HG03196 (cell line): ENCODE data around the gene TP63.
A peak's percentile ranks its signal among the peaks of the same experiment; 100 is the strongest.

Experiments used
- ATAC-seq: cut with Tn5 transposase; IDR thresholded peaks from one replicate; pipeline ENCODE4 v1.9.1; 2021; ENCODE audit not compliant: unreplicated experiment

The TP63 gene

DNA sequence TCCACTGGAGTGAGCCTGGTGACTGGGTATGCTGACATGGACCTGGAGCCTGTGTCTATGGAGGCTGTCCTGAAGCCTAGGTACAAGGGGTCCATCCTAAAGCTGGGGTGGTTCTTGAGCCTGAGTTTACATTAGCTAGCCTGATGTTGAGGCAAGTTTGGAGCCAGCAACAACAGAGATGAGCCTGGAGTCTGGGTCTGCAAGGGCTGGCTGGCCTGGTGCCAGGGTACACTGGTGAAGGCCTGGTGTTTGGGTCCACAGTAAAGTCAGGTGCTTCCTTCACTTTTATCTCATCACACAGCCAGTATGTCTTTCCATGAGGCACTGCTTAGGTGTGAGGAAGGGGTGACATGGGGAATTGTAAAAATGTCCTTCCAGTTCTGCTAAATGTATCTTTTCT lies 49.5 kb downstream of the TP63 start:
- ATAC-seq: no peak

- ATAC-seq: no peak
Observed at GRCh38 chr3:189683546-189684255, 52.5 kb downstream of the TP63 start.

GRCh38 chr3:189684317-189684716 lies 53.1 kb downstream of the TP63 start:
- no peak for ATAC-seq

DNA sequence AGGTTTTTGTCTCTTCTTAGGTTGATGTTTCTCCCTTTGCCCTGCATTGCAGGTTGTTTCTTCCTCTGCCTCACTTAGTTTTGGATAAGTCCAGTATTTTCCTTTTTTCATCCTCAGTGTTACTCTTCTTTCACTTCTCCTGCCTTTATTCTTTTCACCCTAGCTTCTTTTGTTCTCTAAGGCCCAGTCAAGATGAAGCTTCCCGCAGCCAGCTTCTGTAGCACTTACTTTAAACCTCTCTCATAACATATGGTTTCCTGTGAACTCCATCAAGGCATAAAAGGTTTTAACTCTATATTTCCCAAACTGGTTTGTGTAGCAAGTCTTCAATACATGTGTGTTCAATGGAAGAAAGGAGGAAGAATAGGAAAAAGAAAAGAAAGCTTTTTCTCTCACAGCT lies 54.1 kb downstream of the TP63 start:
- no peak for ATAC-seq

DNA sequence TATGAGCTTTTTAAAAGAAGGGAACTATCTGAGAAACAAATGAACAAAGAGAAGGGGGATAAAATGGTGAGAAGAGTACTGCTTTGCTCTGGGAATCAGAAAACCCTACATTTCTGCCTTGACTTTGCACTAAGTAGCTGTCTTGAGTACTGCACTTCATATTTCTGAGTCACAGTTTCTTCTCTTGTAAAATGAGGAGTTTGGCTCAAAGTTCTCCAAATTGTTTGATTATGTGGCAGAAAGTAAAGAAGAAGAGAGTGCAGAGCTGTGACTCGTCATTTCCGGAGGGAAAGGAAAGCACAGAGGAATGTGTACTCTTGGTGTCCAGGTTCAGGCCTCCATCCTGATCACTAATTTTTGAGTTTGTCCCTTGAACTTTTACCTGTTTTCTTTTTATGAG lies 54.7 kb downstream of the TP63 start:
- no peak for ATAC-seq

GRCh38 chr3:189687475-189687874 lies 56.3 kb downstream of the TP63 start:
- ATAC-seq: no peak

- no peak for ATAC-seq
Observed at GRCh38 chr3:189688262-189688661, 57.1 kb downstream of the TP63 start.

GRCh38 chr3:189689625-189690024 lies 58.4 kb downstream of the TP63 start:
- no peak for ATAC-seq

- no peak for ATAC-seq
Observed at GRCh38 chr3:189690237-189690636, 59.0 kb downstream of the TP63 start.

- no peak for ATAC-seq
Observed at GRCh38 chr3:189690672-189691071, 59.5 kb downstream of the TP63 start.

DNA sequence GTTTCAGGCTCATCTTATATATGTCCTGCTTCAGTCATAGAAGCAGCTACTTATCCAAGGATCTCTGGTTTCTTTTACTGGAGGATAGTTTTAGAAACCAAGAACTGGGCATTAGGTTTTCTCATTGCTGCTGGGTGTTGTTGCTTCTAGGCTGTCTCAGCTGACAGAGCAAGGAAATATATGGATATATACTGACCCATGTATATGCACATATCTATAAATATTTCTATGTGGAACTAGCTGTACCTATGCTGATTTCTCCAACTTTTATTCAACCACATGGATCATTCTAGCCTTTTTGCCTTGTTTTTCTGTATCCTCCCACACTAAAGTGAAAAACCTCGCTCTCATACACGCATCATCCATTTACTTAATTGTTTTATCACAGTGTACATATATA lies 64.2 kb downstream of the TP63 start:
- ATAC-seq: no peak

DNA sequence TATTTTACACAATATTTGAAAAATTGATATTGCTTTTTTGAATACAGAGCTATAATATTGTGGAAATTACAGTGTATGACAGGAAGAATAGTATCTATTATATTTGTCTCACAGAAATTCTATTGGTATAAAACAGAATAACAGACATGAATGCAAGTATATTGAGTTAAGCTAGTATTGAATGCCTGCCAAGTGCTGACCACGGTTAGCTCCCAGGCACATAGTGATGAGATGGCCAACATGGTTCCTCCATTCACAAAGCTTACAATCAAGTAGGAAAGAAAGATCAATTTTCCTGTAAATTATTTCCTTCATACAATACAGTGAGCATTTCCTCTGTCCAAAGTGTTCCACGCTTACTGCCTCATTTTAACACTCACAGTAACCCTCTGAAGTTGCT lies 67.6 kb downstream of the TP63 start:
- ATAC-seq: no peak

DNA sequence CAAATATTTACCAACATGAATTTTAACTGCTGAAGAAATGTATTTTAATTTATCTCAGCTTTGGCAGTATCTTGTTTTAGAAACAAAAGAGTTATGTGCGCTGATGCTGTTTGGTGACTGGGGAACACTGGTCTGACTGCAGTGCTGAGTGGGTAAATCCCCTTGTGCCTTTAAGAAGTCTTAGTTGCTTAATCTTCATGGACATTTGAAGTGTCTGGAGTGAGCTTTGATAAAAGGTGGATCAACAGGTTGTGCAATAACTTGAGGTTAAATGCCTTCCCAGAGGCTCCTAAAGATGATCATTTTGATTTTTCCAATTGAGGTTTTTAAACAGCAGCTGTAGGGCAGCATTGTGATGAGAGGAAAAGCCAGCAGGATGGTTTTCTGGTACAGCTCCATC lies 68.7 kb downstream of the TP63 start:
- ATAC-seq: no peak

DNA sequence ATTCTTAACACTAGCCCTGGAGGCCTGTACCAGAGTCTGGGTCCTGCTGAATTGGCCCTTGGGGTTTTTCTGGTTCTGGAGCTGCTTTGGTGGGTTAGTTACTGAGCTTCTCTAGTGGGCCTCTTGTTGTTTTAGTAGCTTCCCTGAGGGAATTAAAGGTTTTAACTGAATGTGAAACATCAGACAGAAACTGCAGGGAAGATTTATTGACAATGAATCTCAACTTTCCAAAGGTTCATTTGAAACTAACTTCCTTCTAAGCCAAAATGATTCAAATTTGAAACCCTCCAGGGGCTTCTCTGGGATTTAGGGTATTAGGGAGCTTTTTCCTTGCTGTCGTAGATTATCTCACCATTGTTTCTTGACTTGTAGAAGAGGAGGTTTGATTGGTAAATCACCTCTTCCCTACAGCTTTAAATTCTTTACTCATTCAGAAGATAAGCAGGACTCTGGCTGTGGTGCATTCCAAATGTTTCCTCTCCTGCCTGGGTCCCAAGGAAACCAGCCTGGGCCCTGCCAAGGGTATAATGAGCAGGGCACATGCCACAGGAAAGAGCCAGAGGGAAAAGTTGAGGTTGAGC lies 71.0 kb downstream of the TP63 start:
- ATAC-seq: no peak

- ATAC-seq: no peak
Observed at GRCh38 chr3:189703865-189704264, 72.7 kb downstream of the TP63 start.

GRCh38 chr3:189708375-189708774 lies 77.2 kb downstream of the TP63 start:
- no peak for ATAC-seq

DNA sequence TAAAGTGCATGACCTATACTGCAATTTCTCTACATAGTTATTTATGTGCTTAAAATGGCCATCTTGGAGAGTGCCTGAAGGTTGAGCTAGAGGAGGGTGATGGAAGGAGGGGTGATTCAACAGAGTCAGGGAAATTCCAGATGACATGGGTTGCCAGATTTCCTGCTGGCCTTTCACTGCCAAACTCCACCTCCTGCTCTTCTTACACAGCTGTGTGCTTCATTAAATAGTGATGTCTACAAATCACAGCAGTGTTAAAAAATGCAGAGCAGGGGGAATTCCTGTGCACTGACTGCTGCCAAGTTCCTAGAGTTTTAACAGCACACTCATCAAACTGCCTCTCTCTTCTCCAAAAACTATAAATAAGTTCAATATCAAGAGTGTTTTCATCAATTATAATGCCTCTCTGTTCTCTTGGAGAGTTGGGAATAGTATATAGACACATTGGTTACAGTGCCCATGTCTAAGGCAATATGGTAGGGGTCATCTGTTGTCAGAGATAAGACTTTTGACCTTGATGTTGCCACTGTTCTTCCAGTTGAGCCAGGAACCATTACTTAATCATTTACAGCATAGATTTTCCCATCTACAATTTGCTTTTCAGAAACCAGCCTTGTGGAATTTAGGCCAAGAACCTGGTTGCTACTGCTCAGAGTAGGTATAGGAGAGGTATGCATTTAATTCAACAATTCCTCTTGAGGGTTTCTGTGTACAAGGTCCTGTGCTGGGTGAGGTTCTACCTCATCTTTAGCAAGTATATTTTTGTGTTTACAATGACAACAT lies 79.6 kb downstream of the TP63 start:
- ATAC-seq: no peak

DNA sequence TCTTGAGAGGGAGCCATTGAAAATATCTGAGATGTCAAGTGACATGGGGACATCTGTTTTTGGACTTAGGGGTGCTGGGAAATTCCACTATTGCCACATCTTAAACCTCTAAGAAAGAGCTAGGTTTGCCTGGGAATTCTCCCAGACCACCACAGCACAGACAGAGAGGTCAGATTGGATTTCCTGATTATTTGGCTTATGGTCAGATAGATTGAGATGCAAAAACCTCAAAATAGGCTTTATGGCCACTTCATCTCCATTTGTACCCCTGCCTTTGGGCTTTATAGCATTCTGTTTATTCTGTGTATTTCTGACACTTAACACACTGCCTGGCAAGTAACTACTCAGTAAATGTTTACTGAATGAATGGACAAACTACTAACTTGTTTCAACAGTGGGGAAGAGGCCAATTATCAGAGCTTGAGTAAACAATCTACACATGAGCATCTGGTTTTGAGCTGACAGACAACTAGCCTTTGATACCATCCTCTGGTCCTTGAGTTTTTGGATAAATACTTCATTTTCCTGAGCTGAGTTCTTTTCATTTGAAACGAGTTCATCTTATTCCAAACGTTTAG lies 81.8 kb downstream of the TP63 start:
- no peak for ATAC-seq

DNA sequence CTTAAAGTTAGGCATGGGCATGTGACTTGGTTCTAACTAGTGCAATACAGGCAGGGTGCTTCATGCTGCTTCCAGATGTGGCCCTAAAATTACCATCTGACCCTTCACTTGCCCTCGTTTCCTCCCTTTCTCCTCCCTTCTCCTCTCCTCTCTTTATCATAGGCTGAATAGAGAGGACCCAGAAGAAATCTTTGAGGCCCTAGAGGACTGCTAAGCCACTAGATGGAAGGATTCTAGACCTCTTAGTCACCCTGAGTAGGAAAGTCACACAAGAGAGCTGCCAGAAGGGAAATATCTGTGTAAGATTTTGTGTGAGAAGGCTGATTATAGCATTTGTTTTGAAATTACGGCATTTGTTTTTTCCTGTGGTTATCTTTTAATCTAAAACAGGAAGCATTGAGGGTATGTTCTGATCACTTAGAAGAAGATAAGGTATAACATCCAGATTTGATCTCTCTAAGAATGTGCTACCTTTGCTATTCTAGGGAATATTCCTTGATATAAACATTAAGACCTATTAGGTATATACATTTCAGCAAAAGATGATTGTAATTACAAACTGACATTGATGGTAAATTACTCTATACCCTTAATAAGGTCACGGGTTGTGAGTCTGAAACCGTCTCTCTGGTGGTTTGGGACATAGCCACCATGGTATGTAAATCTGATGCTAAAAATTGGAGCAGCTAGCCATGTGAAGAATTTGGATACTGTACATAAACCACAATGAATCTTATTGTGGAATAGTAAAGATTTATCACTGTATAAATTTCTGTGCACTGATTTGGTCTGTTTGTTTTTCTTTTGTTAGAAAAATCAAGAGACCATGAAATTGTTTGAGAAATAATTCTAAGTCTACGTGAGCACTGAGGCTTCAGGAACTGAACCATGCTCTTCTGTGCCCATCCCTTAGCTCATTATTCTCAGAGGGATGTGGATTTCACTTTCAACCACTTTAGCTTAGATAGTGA lies 84.1 kb downstream of the TP63 start:
- peak; percentile 48 for ATAC-seq

DNA sequence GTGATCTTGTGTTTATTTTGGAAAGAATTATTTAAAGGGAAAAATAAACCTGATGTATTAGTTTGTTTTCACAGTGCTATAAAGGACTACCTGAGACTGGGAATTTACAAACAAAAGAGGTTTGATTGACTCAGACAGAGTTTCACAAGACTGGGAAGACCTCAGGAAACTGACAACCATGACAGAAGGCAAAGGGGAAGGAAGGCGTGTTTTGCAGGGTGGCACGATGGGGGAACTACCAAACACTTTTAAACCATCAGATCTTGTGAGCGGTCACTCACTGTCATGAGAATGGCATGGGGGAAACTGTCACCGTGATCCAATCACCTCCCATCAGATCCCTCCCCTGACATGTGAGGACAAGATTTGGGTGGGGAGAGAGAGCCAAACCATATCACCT lies 87.0 kb downstream of the TP63 start:
- ATAC-seq: no peak
